Osteoblast (primary cell): ENCODE results near the gene HOXC13. TPM values are rescaled to one million over a fixed set of nuclear protein-coding genes. Genes with fewer than 3 reads are reported as not detected.
A peak's percentile ranks its signal among the peaks of the same experiment; 100 is the strongest.

Experiments used
- DNase-seq: peaks from one replicate; pipeline ENCODE4 v3.0.0; 2011; ENCODE audit warnings: low spot score, mixed read lengths; ENCODE audit not compliant: insufficient read length; ENCODE audit errors: missing footprints
- H2AFZ ChIP-seq: 2 replicates; pipeline ENCODE4 v1.6.0; 2011; ENCODE audit warnings: mild to moderate bottlenecking, low read length
- H3K27ac ChIP-seq: 2 replicates; pipeline ENCODE4 v1.5.1; 2011; ENCODE audit warnings: mild to moderate bottlenecking, low read depth, low read length, moderate library complexity
- H3K27me3 ChIP-seq: 2 replicates; pipeline ENCODE4 v1.6.0; 2012; ENCODE audit warnings: mild to moderate bottlenecking, control low read depth, inconsistent platforms, low read length, moderate library complexity; ENCODE audit not compliant: insufficient read depth
- H3K36me3 ChIP-seq: 2 replicates; pipeline ENCODE4 v1.5.1; 2011; ENCODE audit warnings: mild to moderate bottlenecking, low read length, control low read depth, moderate library complexity; ENCODE audit not compliant: insufficient read depth
- H3K4me1 ChIP-seq: 2 replicates; pipeline ENCODE4 v1.5.1; 2011; ENCODE audit warnings: mild to moderate bottlenecking, low read length, control low read depth, moderate library complexity; ENCODE audit not compliant: insufficient read depth
- H3K4me2 ChIP-seq: 2 replicates; pipeline ENCODE4 v1.6.0; 2011; ENCODE audit warnings: mild to moderate bottlenecking, low read length; ENCODE audit not compliant: insufficient read depth
- H3K4me3 ChIP-seq: fragments of 200-600 bp; sonication (generic); 3 replicates; pipeline ENCODE4 v1.5.1; 2012; ENCODE audit warnings: mild to moderate bottlenecking, low read length, inconsistent platforms; ENCODE audit not compliant: insufficient read depth
- H3K79me2 ChIP-seq: 2 replicates; pipeline ENCODE4 v1.6.0; 2012; ENCODE audit warnings: mild to moderate bottlenecking, low read length, control low read depth, inconsistent platforms; ENCODE audit not compliant: insufficient read depth
- H3K9me3 ChIP-seq: 2 replicates; pipeline ENCODE4 v1.5.1; 2011; ENCODE audit warnings: low read depth, low read length, control low read depth
- H4K20me1 ChIP-seq: 2 replicates; pipeline ENCODE4 v1.6.0; 2012; ENCODE audit warnings: mild to moderate bottlenecking, low read length, control low read depth; ENCODE audit not compliant: insufficient read depth
- CTCF ChIP-seq: IDR thresholded peaks from 2 replicates; pipeline ENCODE4 v1.5.1; 2011; ENCODE audit warnings: mild to moderate bottlenecking, low read depth, low read length, moderate library complexity; ENCODE audit errors: extremely low read depth
- total RNA-seq: library from RNA; depleted of rRNA; stranded (reverse); fragments of >200 nt; gene quantifications from 2 replicates; pipeline ENCODE4 v1.2.3, GENCODE V29; 2012

Gene HOXC13
- total RNA-seq, 1 donor, result not detected

- H3K27me3 ChIP-seq, result peaks cover 96% of the 10 kb centered on the region
Observed at GRCh38 chr12:53950789-53951576, 12.4 kb downstream of the HOXC13 start.

DNA sequence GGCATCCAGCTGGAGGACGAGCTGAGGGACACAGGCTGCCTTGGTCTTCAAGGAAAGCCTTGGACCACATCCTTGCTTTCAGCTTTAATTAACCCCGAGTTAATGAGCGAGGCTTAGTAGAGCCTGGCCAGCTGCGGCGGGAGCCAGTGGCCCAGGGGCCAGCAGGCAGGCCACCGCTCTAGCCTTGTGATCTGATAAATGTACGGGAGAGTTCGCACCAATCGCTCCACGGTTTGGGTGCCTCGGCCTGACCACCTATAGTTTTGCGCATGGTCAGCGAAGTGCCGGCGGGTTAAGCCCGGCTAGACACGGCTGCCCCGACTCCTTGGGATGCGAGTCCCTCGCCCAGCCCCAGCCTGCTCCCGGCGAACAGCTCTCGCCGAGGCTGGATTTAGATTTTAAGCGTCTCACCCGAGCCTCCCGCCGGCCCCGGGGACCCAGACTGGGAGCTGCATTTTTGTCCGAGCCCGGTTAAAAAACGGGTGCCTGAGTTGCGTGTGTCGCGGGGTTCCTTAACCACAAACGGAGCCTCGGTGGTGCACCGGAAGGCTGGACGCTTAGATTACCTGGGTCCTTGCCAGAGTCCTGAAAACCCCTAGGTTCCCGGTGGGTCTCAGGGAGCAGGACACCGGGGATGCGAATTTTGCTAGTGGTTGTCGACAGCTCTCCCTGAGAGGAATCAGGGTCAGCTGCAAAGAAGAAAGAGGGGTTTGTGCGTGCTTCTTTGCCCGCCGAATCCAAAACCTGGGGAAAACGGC lies 13.1 kb downstream of the HOXC13 start:
- H4K20me1 ChIP-seq, result no peaks in the 10 kb centered on the region
- DNase-seq, result peak; percentile 86
- no peak overlapping the region for H3K27ac ChIP-seq
- no peak overlapping the region for H3K4me2 ChIP-seq
- H3K79me2 ChIP-seq, result no peaks in the 10 kb centered on the region
- TF ChIP-seq CTCF, result no peak
- no peaks in the 10 kb centered on the region for H3K4me1 ChIP-seq
- no peak overlapping the region for H3K4me3 ChIP-seq
- no peaks in the 10 kb centered on the region for H3K9me3 ChIP-seq
- H2AFZ ChIP-seq, result no peak overlapping the region
- H3K27me3 ChIP-seq, result peaks cover 96% of the 10 kb centered on the region
- H3K36me3 ChIP-seq, result no peaks in the 10 kb centered on the region

More at GRCh38 chr12:53950789-53951576, 12.4 kb downstream of the HOXC13 start:
- H2AFZ ChIP-seq, result no peak overlapping the region
- no peaks in the 10 kb centered on the region for H3K79me2 ChIP-seq
- DNase-seq, result peak; percentile 56
- H3K27ac ChIP-seq, result no peak overlapping the region
- no peaks in the 10 kb centered on the region for H3K36me3 ChIP-seq
- no peak overlapping the region for H3K4me2 ChIP-seq
- no peaks in the 10 kb centered on the region for H3K4me1 ChIP-seq
- no peak overlapping the region for H3K4me3 ChIP-seq
- TF ChIP-seq CTCF, result no peak
- H3K9me3 ChIP-seq, result no peaks in the 10 kb centered on the region
- no peaks in the 10 kb centered on the region for H4K20me1 ChIP-seq

- no peak overlapping the region for H3K4me2 ChIP-seq
- H3K4me1 ChIP-seq, result no peaks in the 10 kb centered on the region
- no peak for TF ChIP-seq CTCF
- no peak overlapping the region for H2AFZ ChIP-seq
- no peak for DNase-seq
- H3K79me2 ChIP-seq, result no peaks in the 10 kb centered on the region
- H3K36me3 ChIP-seq, result no peaks in the 10 kb centered on the region
- no peak overlapping the region for H3K27ac ChIP-seq
- no peak overlapping the region for H3K4me3 ChIP-seq
- H4K20me1 ChIP-seq, result no peaks in the 10 kb centered on the region
- H3K9me3 ChIP-seq, result no peaks in the 10 kb centered on the region
- H3K27me3 ChIP-seq, result peaks cover 96% of the 10 kb centered on the region
Observed at GRCh38 chr12:53952335-53952694, 13.7 kb downstream of the HOXC13 start.
